Motor neuron (in vitro differentiated cells): ENCODE data around the gene HSPA6. TPM values are rescaled to one million over a fixed set of nuclear protein-coding genes. Genes with fewer than 3 reads are reported as not detected.
"Not testable (repeated sequence)": the region's sequence is repeated elsewhere in the genome, so short reads cannot be mapped to it uniquely, and the experiment has no call there.

Experiments
- ATAC-seq, 8 experiments: fragments of 200-7000 bp; cut with Tn5 transposase; replicated peaks in 6 of 8; 2 replicates each; pipeline ENCODE4 v1.8.0; 2021; ENCODE audit warnings: mild to moderate bottlenecking in 8 of 8, moderate library complexity in 8 of 8
- H3K27ac ChIP-seq, 2 donors: fragments of 250-450 bp; sonication (Bioruptor Pico); 2 replicates each; pipeline ENCODE4 v1.9.0; 2021; ENCODE audit warnings: antibody characterized with exemption in 2 of 2, mild to moderate bottlenecking in 2 of 2, moderate library complexity in 1 of 2
- H3K4me1 ChIP-seq, 2 donors: fragments of 250-450 bp; sonication (Bioruptor Pico); replicated peaks in 1 of 2; 2 replicates each; pipeline ENCODE4 v1.6.1; 2021; ENCODE audit warnings: antibody characterized with exemption in 2 of 2, mild to moderate bottlenecking in 2 of 2, moderate library complexity in 1 of 2
- H3K4me3 ChIP-seq, 5 donors: fragments of 250-450 bp; sonication (Bioruptor Pico); 2 replicates each; pipeline ENCODE4 v1.9.0; 2021; ENCODE audit warnings: antibody characterized with exemption in 5 of 5, mild to moderate bottlenecking in 5 of 5, moderate library complexity in 4 of 5
- WGBS, 10 experiments: fragments of 450-650 bp; shearing (Covaris generic); methylation state at CpG; one replicate each; pipeline ENCODE4 v1.0.0; 2022; 5-methylcytosine and 5-hydroxymethylcytosine counted together
- in situ Hi-C, 9 experiments: fragments of 400-800 bp; cut with MboI; loops; one replicate each; pipeline ENCODE4 v1.15.0; 2021; ENCODE audit warnings: low sequenced_read_pairs in 9 of 9, low pct_unique_long_range_greater_than_20kb in 2 of 9; ENCODE audit not compliant: unreplicated experiment in 9 of 9
- total RNA-seq, 8 experiments: library from RNA; unstranded; fragments of 300-600 nt; gene quantifications; 2 replicates each; pipeline versions ENCODE4 v1.2.3 to v1.2.4, GENCODE V29; 2022

Gene HSPA6
- 100 to 1,000 TPM in 2 of 8 experiments, 1 to 10 TPM in 2, under 1 TPM in 4; 0.58 to 250 (median 1.2) TPM for total RNA-seq

GRCh38 chr1:161523817-161524741 is at the start of gene HSPA6:
HSPA6 (plus strand) TSS chr1:161524540; CDS start chr1:161524659, 119 bp downstream.
- H3K4me1 ChIP-seq = not testable (repeated sequence)
- WGBS, 10 experiments = 0 to 4% (median 1%) methylated on average over 1 to 31 of the region's 72 CpGs
- Histone ChIP-seq H3K4me3 (peak within 1 kb of the TSS; percentile 51 to 91 (median 75)), H3K27ac (peak within 1 kb of the TSS in 1 of 2 donors; percentile 39)
- in situ Hi-C loops = loop anchor here in 1 of 9 experiments (25.0 kb wide), 1 partner anchor 88 kb away; no protein-coding TSS in a partner anchor
- peak; percentile 77 to 87 (median 83) for ATAC-seq

GRCh38 chr1:161477711-161478110 is 46.6 kb upstream of the HSPA6 start:
- WGBS, 10 experiments = 50 to 100% (median 81%) methylated on average over 1 of the region's 1 CpG; no CpG with 5 or more reads in 4 of the 10 experiments
- H3K27ac ChIP-seq, H3K4me3 ChIP-seq, ATAC-seq, H3K4me1 ChIP-seq, in situ Hi-C loops: not testable (repeated sequence)

GRCh38 chr1:161478985-161479384 is 45.4 kb upstream of the HSPA6 start:
- 67 to 100% (median 80%) methylated on average over 1 to 4 of the region's 15 CpGs; no CpG with 5 or more reads in 5 of the 10 experiments for WGBS, 10 experiments
- ATAC-seq = no peak
- in situ Hi-C loops = no loop called here
- Histone ChIP-seq H3K4me1 (no peaks in the 10 kb centered on the region), H3K27ac (no peak overlapping the region), H3K4me3 (no peak overlapping the region)

GRCh38 chr1:161480381-161481035 is 43.8 kb upstream of the HSPA6 start:
- H3K4me1 ChIP-seq = no peaks in the 10 kb centered on the region
- H3K27ac ChIP-seq = no peak overlapping the region
- 36 to 100% (median 75%) methylated on average over 2 to 13 of the region's 20 CpGs; no CpG with 5 or more reads in 4 of the 10 experiments for WGBS, 10 experiments
- in situ Hi-C loops = no loop called here
- H3K4me3 ChIP-seq = no peak overlapping the region
- ATAC-seq = no peak

- WGBS, 10 experiments = 29 to 81% (median 57%) methylated on average over 1 to 13 of the region's 13 CpGs; no CpG with 5 or more reads in 1 of the 10 experiments
- H3K27ac ChIP-seq = no peak overlapping the region
- no peak overlapping the region for H3K4me3 ChIP-seq
- ATAC-seq = no peak
- in situ Hi-C loops = no loop called here
- no peaks in the 10 kb centered on the region for H3K4me1 ChIP-seq
These were observed 42.5 kb upstream of the HSPA6 start for GRCh38 chr1:161481624-161482392.

- H3K4me1 ChIP-seq = no peaks in the 10 kb centered on the region
- no peak for ATAC-seq
- 36 to 100% (median 68%) methylated on average over 2 to 6 of the region's 6 CpGs for WGBS, 10 experiments
- in situ Hi-C loops = no loop called here
- no peak overlapping the region for H3K4me3 ChIP-seq
- H3K27ac ChIP-seq = no peak overlapping the region
These were observed 41.7 kb upstream of the HSPA6 start for GRCh38 chr1:161482610-161483009.

GRCh38 chr1:161483361-161483760 is 41.0 kb upstream of the HSPA6 start:
- Histone ChIP-seq H3K4me3 (no peak overlapping the region), H3K27ac (no peak overlapping the region), H3K4me1 (no peaks in the 10 kb centered on the region)
- in situ Hi-C loops = no loop called here
- no peak for ATAC-seq
- 20 to 70% (median 56%) methylated on average over 1 to 3 of the region's 3 CpGs; no CpG with 5 or more reads in 2 of the 10 experiments for WGBS, 10 experiments

GRCh38 chr1:161484613-161485012 is 39.7 kb upstream of the HSPA6 start:
- H3K4me3 ChIP-seq = no peak overlapping the region
- 50 to 80% (median 67%) methylated on average over 1 to 2 of the region's 2 CpGs; no CpG with 5 or more reads in 3 of the 10 experiments for WGBS, 10 experiments
- ATAC-seq = peak in 1 of 8 experiments; percentile 38
- H3K27ac ChIP-seq = no peak overlapping the region
- H3K4me1 ChIP-seq = no peaks in the 10 kb centered on the region
- in situ Hi-C loops = no loop called here

GRCh38 chr1:161486806-161487741 is 37.3 kb upstream of the HSPA6 start:
- H3K27ac ChIP-seq = no peak overlapping the region
- in situ Hi-C loops = no loop called here
- ATAC-seq = peak in 5 of 8 experiments; percentile 40 to 91 (median 88)
- 5 to 60% (median 48%) methylated on average over 2 to 8 of the region's 8 CpGs for WGBS, 10 experiments
- H3K4me3 ChIP-seq = no peak overlapping the region
- H3K4me1 ChIP-seq = no peaks in the 10 kb centered on the region

- no peak for ATAC-seq
- Histone ChIP-seq H3K4me1 (no peaks in the 10 kb centered on the region), H3K27ac (no peak overlapping the region), H3K4me3 (no peak overlapping the region)
- 55 to 100% (median 76%) methylated on average over 1 to 5 of the region's 5 CpGs for WGBS, 10 experiments
- in situ Hi-C loops = no loop called here
These were observed 32.9 kb upstream of the HSPA6 start for GRCh38 chr1:161491472-161491871.

- H3K4me3 ChIP-seq = no peak overlapping the region
- no peak overlapping the region for H3K27ac ChIP-seq
- H3K4me1 ChIP-seq = no peaks in the 10 kb centered on the region
- in situ Hi-C loops = no loop called here
- no peak for ATAC-seq
- WGBS, 10 experiments = 0 to 50% (median 39%) methylated on average over 1 to 2 of the region's 2 CpGs; no CpG with 5 or more reads in 2 of the 10 experiments
These were observed 31.5 kb upstream of the HSPA6 start for GRCh38 chr1:161492827-161493226.
